OCI-LY1 (cell line): ENCODE data around the gene AP3S1.
"Not testable (repeated sequence)": the region's sequence is repeated elsewhere in the genome, so short reads cannot be mapped to it uniquely, and the experiment has no call there.

ENCODE experiments used
- H2AFZ ChIP-seq: fragments of 200-600 bp; sonication (generic), shearing (Covaris generic); 2 replicates; pipeline ENCODE4 v1.6.0; 2014; ENCODE audit warnings: antibody characterized with exemption, mild to moderate bottlenecking, low read length
- H3F3A ChIP-seq: fragments of 200-600 bp; sonication (generic), shearing (Covaris generic); 2 replicates; pipeline ENCODE4 v1.6.0; 2014; ENCODE audit warnings: mild to moderate bottlenecking, antibody characterized with exemption, low read length, moderate library complexity; ENCODE audit not compliant: insufficient read depth
- H3K27ac ChIP-seq: fragments of 200-600 bp; sonication (generic); 2 replicates; pipeline ENCODE4 v1.5.1; 2014; ENCODE audit warnings: low read length, mixed run types, mild to moderate bottlenecking, low read depth; ENCODE audit not compliant: poor library complexity, severe bottlenecking
- H3K27me3 ChIP-seq: fragments of 200-600 bp; sonication (generic); 2 replicates; pipeline ENCODE4 v1.6.0; 2014; ENCODE audit warnings: antibody characterized with exemption, mild to moderate bottlenecking, low read length, moderate library complexity; ENCODE audit not compliant: insufficient read depth
- H3K36me3 ChIP-seq: fragments of 200-600 bp; sonication (generic); 2 replicates; pipeline ENCODE4 v1.6.1; 2014; ENCODE audit warnings: mild to moderate bottlenecking, antibody characterized with exemption, low read length, moderate library complexity, mixed read lengths; ENCODE audit not compliant: insufficient read depth
- H3K4me1 ChIP-seq: fragments of 200-600 bp; sonication (generic); 2 replicates; pipeline ENCODE4 v1.5.1; 2014; ENCODE audit warnings: mild to moderate bottlenecking, low read length, moderate library complexity; ENCODE audit not compliant: insufficient read depth, severe bottlenecking
- H3K4me2 ChIP-seq: fragments of 200-600 bp; sonication (generic), shearing (Covaris generic); 2 replicates; pipeline ENCODE4 v1.6.1; 2014; ENCODE audit warnings: low read length
- H3K4me3 ChIP-seq: fragments of 200-600 bp; sonication (generic); 2 replicates; pipeline ENCODE4 v1.5.1; 2014; ENCODE audit warnings: low read length, low read depth, mild to moderate bottlenecking, mixed read lengths; ENCODE audit not compliant: poor library complexity, severe bottlenecking
- H3K79me2 ChIP-seq: fragments of 200-600 bp; shearing (Covaris generic); 2 replicates; pipeline ENCODE4 v1.6.1; 2016; ENCODE audit warnings: mixed run types, low read length, mixed read lengths; ENCODE audit not compliant: insufficient read depth
- H3K9ac ChIP-seq: fragments of 200-600 bp; sonication (generic), shearing (Covaris generic); 2 replicates; pipeline ENCODE4 v1.6.1; 2014; ENCODE audit warnings: mild to moderate bottlenecking, low read length, mixed read lengths
- H3K9me2 ChIP-seq: fragments of 200-600 bp; sonication (generic), shearing (Covaris generic); 2 replicates; pipeline ENCODE4 v1.6.1; 2014; ENCODE audit warnings: low read depth, mild to moderate bottlenecking, low read length, mixed read lengths
- H3K9me3 ChIP-seq: fragments of 200-600 bp; shearing (Covaris generic); 2 replicates; pipeline ENCODE4 v1.6.1; 2014; ENCODE audit warnings: low read length, mixed read lengths
- H4K20me1 ChIP-seq: fragments of 200-600 bp; sonication (generic), shearing (Covaris generic); 2 replicates; pipeline ENCODE4 v1.6.0; 2016; ENCODE audit warnings: mild to moderate bottlenecking, low read length; ENCODE audit not compliant: insufficient read depth
- CTCF ChIP-seq: fragments of 200-600 bp; sonication (generic), shearing (Covaris generic); IDR thresholded peaks from 2 replicates; pipeline ENCODE4 v1.5.1; 2017; ENCODE audit warnings: mild to moderate bottlenecking, antibody characterized with exemption, low read length, moderate library complexity, mixed read lengths
- EZH2 ChIP-seq: fragments of 200-600 bp; sonication (generic), shearing (Covaris generic); IDR thresholded peaks from 2 replicates; pipeline ENCODE4 v1.8.0; 2017; ENCODE audit warnings: borderline replicate concordance, mixed run types, mild to moderate bottlenecking, antibody characterized with exemption, low read length, moderate library complexity, mixed read lengths

Gene AP3S1

GRCh38 chr5:115920171-115920725, 78.5 kb downstream of the AP3S1 start:
- Histone ChIP-seq H3K79me2 (no peaks in the 10 kb centered on the region), H4K20me1 (no peaks in the 10 kb centered on the region), H3F3A (no peaks in the 10 kb centered on the region), H3K9ac (no peak overlapping the region), H3K27ac (no peak overlapping the region), H3K4me2 (no peak overlapping the region), H3K9me3 (no peaks in the 10 kb centered on the region), H3K36me3 (no peaks in the 10 kb centered on the region), H3K4me3 (no peak overlapping the region), H3K4me1 (no peaks in the 10 kb centered on the region), H3K27me3 (no peaks in the 10 kb centered on the region), H2AFZ (no peak overlapping the region), H3K9me2 (no peaks in the 10 kb centered on the region; the same call in 1 of the 2 replicates)
- TF ChIP-seq EZH2 (no peak), CTCF (no peak)

- H3K9me3 ChIP-seq, H3K36me3 ChIP-seq, H3K9me2 ChIP-seq, H3K4me3 ChIP-seq, H3K27ac ChIP-seq, H3F3A ChIP-seq, H3K4me1 ChIP-seq, H3K27me3 ChIP-seq, H3K4me2 ChIP-seq, H4K20me1 ChIP-seq, H2AFZ ChIP-seq, H3K79me2 ChIP-seq, H3K9ac ChIP-seq: not testable (repeated sequence)
Measured at GRCh38 chr5:115928578-115929407, 87.1 kb downstream of the AP3S1 start.

DNA sequence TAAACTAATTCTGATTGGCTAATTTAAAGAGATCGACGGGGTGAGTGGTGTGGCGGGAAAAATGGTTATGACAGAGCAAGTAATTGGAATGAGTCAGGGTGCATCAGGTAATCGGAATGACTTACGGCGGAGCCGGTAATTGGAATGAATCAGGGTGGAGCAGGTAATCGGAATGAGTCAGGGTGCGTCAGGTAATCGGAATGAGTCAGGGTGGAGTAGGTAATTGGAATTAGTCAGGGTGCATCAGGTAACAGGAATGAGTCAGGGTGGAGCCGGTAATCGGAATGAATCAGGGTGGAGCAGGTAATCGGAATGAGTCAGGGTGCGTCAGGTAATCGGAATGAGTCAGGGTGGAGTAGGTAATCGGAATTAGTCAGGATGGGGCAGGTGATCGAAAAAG, 88.4 kb downstream of the AP3S1 start:
- H3K9ac ChIP-seq, H3K9me2 ChIP-seq, H3K4me3 ChIP-seq, H3K79me2 ChIP-seq, H3K4me1 ChIP-seq, H3K27me3 ChIP-seq, H3K4me2 ChIP-seq, H3K36me3 ChIP-seq, H3K27ac ChIP-seq, H3F3A ChIP-seq, H2AFZ ChIP-seq, H4K20me1 ChIP-seq, H3K9me3 ChIP-seq: not testable (repeated sequence)

DNA sequence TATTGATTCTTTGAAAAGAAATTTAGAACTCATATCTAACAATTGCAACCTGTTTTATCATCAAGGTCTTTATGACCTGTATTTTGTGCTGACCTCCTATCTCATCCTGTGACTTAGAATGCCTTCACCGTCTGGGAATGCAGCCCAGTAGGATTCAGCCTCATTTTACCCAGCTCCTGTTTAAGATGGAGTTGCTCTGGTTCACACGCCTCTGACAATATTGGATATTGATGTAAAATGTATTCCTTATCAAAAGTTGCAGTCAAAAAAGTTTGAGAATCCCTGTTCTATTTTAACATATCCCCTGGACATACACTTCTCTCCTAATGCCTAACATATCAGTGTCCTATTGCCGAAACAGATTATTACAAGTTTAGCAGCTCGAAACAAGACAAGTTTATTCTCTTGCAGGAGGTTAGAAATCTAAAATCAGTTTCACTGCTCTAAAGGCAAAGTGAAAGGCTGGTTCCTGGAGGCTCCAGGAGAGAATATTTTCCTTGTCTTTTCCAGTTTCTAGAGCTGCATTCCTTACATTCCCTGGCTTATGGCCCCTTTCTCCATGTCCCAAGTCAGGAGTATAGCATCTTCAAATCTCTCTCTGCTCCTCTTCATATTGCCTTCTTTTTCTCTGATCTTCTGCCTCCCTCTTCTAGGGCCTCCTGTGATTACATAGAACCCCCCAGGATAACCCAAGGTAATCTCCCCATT, 89.0 kb downstream of the AP3S1 start:
- Histone ChIP-seq H3K27me3 (no peaks in the 10 kb centered on the region), H3K4me3 (no peak overlapping the region), H3F3A (no peaks in the 10 kb centered on the region), H3K9me3 (no peaks in the 10 kb centered on the region), H3K9ac (no peak overlapping the region), H2AFZ (no peak overlapping the region), H4K20me1 (no peaks in the 10 kb centered on the region), H3K79me2 (no peaks in the 10 kb centered on the region), H3K27ac (no peak overlapping the region), H3K36me3 (no peaks in the 10 kb centered on the region), H3K9me2 (no peaks in the 10 kb centered on the region), H3K4me1 (no peaks in the 10 kb centered on the region), H3K4me2 (no peak overlapping the region)
- TF ChIP-seq EZH2 (no peak), CTCF (no peak)
